Fibroblast of lung (primary cell): ENCODE results near the gene NEGR1. TPM values are rescaled to one million over a fixed set of nuclear protein-coding genes. Genes with fewer than 3 reads are reported as not detected.

ENCODE experiments used
- DNase-seq, 2 donors: peaks; one replicate each; pipeline versions ENCODE4 v3.0.0 to v3.0.0-alpha.2; 2010; ENCODE audit warnings: low read depth in 2 of 2
- H2AFZ ChIP-seq: 2 replicates; pipeline ENCODE4 v1.5.1; 2012; ENCODE audit warnings: low read length, control low read depth, inconsistent platforms
- H3K27ac ChIP-seq: 2 replicates; pipeline ENCODE4 v1.5.1; 2011; ENCODE audit warnings: low read length, control low read depth; ENCODE audit not compliant: insufficient read depth
- H3K27me3 ChIP-seq: 2 replicates; pipeline ENCODE4 v1.5.1; 2011; ENCODE audit warnings: mild to moderate bottlenecking, low read length; ENCODE audit not compliant: control insufficient read depth, insufficient read depth
- H3K36me3 ChIP-seq: 2 replicates; pipeline ENCODE4 v1.5.1; 2011; ENCODE audit warnings: low read length; ENCODE audit not compliant: control insufficient read depth, insufficient read depth
- H3K4me1 ChIP-seq: 2 replicates; pipeline ENCODE4 v1.5.1; 2011; ENCODE audit warnings: low read length; ENCODE audit not compliant: control insufficient read depth, insufficient read depth; ENCODE audit errors: extremely low read depth
- H3K4me2 ChIP-seq: 2 replicates; pipeline ENCODE4 v1.5.1; 2011; ENCODE audit warnings: low read length, control low read depth; ENCODE audit not compliant: insufficient read depth; ENCODE audit errors: extremely low read depth
- H3K4me3 ChIP-seq, 4 experiments: fragments of 200-600 bp in 1 of 4; sonication (generic) in 1 of 4; replicated peaks in 1 of 4; 2 replicates each; pipeline ENCODE4 v1.5.1; 2011 to 2016; ENCODE audit warnings: low read length in 4 of 4, low read depth in 3 of 4, mild to moderate bottlenecking in 3 of 4, control low read depth in 2 of 4, inconsistent platforms in 1 of 4, mixed read lengths in 1 of 4; ENCODE audit not compliant: insufficient read depth in 1 of 4; ENCODE audit errors: control extremely low read depth in 1 of 4
- H3K79me2 ChIP-seq: 2 replicates; pipeline ENCODE4 v1.5.1; 2012; ENCODE audit warnings: mild to moderate bottlenecking, low read length, inconsistent platforms; ENCODE audit not compliant: control insufficient read depth, insufficient read depth
- H3K9ac ChIP-seq: 2 replicates; pipeline ENCODE4 v1.5.1; 2011; ENCODE audit warnings: mild to moderate bottlenecking, low read length, control low read depth; ENCODE audit not compliant: insufficient read depth
- H3K9me3 ChIP-seq: 2 replicates; pipeline ENCODE4 v1.5.1; 2012; ENCODE audit warnings: low read depth, low read length; ENCODE audit not compliant: control insufficient read depth, insufficient read depth
- H4K20me1 ChIP-seq: 2 replicates; pipeline ENCODE4 v1.5.1; 2011; ENCODE audit warnings: low read length; ENCODE audit not compliant: control insufficient read depth, insufficient read depth; ENCODE audit errors: extremely low read depth
- CTCF ChIP-seq, 2 donors: IDR thresholded peaks in 1 of 2; conservative IDR thresholded peaks in 1 of 2; 1 replicate in 1 of 2; 2 replicates in 1 of 2; pipeline ENCODE4 v1.5.1; 2011 to 2012; ENCODE audit warnings: low read length in 2 of 2, control low read depth in 1 of 2, inconsistent platforms in 1 of 2, low read depth in 1 of 2, mild to moderate bottlenecking in 1 of 2
- EZH2 ChIP-seq: IDR thresholded peaks from 2 replicates; pipeline ENCODE4 v1.5.1; 2012; ENCODE audit warnings: low read length, control low read depth, mild to moderate bottlenecking; ENCODE audit errors: missing control alignments
- polyA plus RNA-seq, 2 donors: library from polyadenylated mRNA; depleted of rRNA in 1 of 2; stranded (reverse) in 1 of 2; unstranded in 1 of 2; fragments of >200 nt; gene quantifications; 2 replicates each; pipeline ENCODE4 v1.2.1, GENCODE V29; 2011 to 2012; ENCODE audit warnings: missing spikeins in 1 of 2
- total RNA-seq: library from RNA; depleted of rRNA; stranded (reverse); fragments of >200 nt; gene quantifications from 2 replicates; pipeline ENCODE4 v1.2.1, GENCODE V29; 2014

The NEGR1 gene
- total and polyA plus RNA-seq, 2 donors (not counting 1 experiment from before 2014, with no cell fraction given) = 3.1 to 9.4 TPM

DNA sequence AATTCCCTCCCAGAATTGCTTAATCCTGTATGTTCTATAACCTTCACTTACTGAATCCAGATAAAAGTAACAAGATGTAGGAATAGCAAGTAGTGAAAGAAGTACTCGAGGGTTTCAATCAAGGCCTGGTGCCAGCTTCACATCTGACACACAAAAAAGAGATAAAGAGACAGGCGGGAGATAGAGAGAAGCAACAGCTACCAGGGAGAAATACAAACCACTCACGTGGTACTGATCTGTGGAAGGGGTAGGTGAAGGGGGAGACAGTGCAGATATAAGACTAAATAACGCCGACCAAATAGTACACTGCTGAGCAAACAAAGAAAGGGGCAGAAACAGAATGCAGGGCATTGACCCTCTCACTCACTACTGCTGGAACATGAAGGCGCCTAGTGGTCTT, 295.2 kb downstream of the NEGR1 start:
- Histone ChIP-seq H3K4me2 (no peak overlapping the region), H3K79me2 (no peaks in the 10 kb centered on the region), H3K36me3 (no peaks in the 10 kb centered on the region), H4K20me1 (no peaks in the 10 kb centered on the region), H2AFZ (no peak overlapping the region), H3K27ac (no peak overlapping the region), H3K9me3 (no peaks in the 10 kb centered on the region), H3K9ac (no peak overlapping the region), H3K27me3 (no peaks in the 10 kb centered on the region), H3K4me1 (no peaks in the 10 kb centered on the region), H3K4me3 (no peak overlapping the region)
- TF ChIP-seq CTCF (conservative IDR thresholded peaks at IDR 0.05 in 1 of 2, IDR thresholded peaks at IDR 0.05 in 1 of 2; ENCODE audit: low read depth in 1 of 2, low read length in 2 of 2) (no peak), EZH2 (no peak)
- DNase-seq = no peak

DNA sequence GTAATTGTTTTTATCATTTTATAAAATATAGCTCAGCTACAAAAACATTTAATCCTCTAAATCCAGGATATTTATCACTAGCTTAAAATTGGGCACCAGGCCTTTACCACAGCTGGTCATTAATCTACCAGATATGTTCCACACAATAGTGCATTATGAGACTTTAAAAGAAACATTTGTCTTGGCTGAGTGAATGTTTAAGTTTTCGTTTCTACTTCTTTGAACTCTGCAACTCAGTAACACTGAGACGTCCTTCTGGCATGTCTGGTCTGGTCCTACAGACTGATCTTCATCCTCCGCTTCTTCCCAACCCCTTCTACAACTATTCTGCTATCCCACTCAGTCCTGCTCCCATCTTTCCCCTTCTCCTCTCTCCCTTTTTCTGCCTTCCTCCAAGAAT, 296.2 kb downstream of the NEGR1 start:
- H3K4me2 ChIP-seq = no peak overlapping the region
- no peaks in the 10 kb centered on the region for H3K4me1 ChIP-seq
- H4K20me1 ChIP-seq = no peaks in the 10 kb centered on the region
- TF ChIP-seq EZH2 = no peak
- no peak for TF ChIP-seq CTCF (conservative IDR thresholded peaks at IDR 0.05 in 1 of 2, IDR thresholded peaks at IDR 0.05 in 1 of 2; ENCODE audit: low read depth in 1 of 2, low read length in 2 of 2)
- H3K4me3 ChIP-seq = no peak overlapping the region
- no peaks in the 10 kb centered on the region for H3K79me2 ChIP-seq
- H3K9ac ChIP-seq = no peak overlapping the region
- no peaks in the 10 kb centered on the region for H3K27me3 ChIP-seq
- no peaks in the 10 kb centered on the region for H3K36me3 ChIP-seq
- no peak overlapping the region for H3K27ac ChIP-seq
- H2AFZ ChIP-seq = peak overlapping the region; percentile 7
- H3K9me3 ChIP-seq = no peaks in the 10 kb centered on the region
- DNase-seq = peak; percentile 3 to 60

DNA sequence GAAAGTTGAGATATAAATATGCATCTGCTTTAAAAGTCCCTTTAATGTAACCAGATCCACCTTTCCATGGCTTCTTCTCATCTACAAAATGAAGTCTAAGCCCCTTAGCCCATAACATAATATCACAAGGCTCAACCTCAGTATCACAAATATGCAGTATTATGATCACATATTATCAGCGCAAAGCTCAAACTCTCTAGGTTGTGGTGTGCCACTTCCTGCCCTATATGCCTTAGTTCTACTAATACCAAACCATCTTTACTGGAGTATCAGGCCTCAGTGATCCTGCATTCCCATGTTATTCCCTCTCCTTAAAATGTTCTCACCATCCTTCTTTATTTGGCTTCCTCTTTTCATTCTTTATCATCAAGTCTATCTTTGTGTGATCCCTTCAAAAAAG, 301.8 kb downstream of the NEGR1 start:
- Histone ChIP-seq H2AFZ (no peak overlapping the region), H3K36me3 (no peaks in the 10 kb centered on the region)
- DNase-seq = no peak

More for the DNA sequence above, 301.8 kb downstream of the NEGR1 start:
- Histone ChIP-seq H3K9me3 (no peaks in the 10 kb centered on the region), H3K9ac (no peak overlapping the region), H3K4me3 (no peak overlapping the region), H3K4me2 (no peak overlapping the region), H3K27ac (no peak overlapping the region), H3K79me2 (no peaks in the 10 kb centered on the region), H4K20me1 (no peaks in the 10 kb centered on the region), H3K4me1 (no peaks in the 10 kb centered on the region), H3K27me3 (no peaks in the 10 kb centered on the region)
- TF ChIP-seq EZH2 = no peak
- no peak for TF ChIP-seq CTCF (conservative IDR thresholded peaks at IDR 0.05 in 1 of 2, IDR thresholded peaks at IDR 0.05 in 1 of 2; ENCODE audit: low read depth in 1 of 2, low read length in 2 of 2)
